Neural cell (in vitro differentiated cells): ENCODE measurements around the gene KRTAP10-3. TPM values are rescaled to one million over a fixed set of nuclear protein-coding genes. Genes with fewer than 3 reads are reported as not detected.

Source experiments
- H2AFZ ChIP-seq: fragments of 200-600, 300-800 bp; sonication (generic), shearing (Covaris generic); 2 replicates; pipeline ENCODE4 v1.6.0; 2014; ENCODE audit warnings: low read depth, mild to moderate bottlenecking, antibody characterized with exemption, low read length, moderate library complexity
- H3F3A ChIP-seq: fragments of 200-600 bp; shearing (Covaris generic); 2 replicates; pipeline ENCODE4 v1.6.1; 2016; ENCODE audit warnings: mild to moderate bottlenecking, moderate library complexity, mixed read lengths, antibody characterized with exemption, low read length; ENCODE audit not compliant: insufficient read depth, poor library complexity, severe bottlenecking
- H3K27ac ChIP-seq: fragments of 200-600, 300-800 bp; sonication (generic), shearing (Covaris generic); 2 replicates; pipeline ENCODE4 v1.5.1; 2014; ENCODE audit warnings: mild to moderate bottlenecking, low read length, moderate library complexity
- H3K27me3 ChIP-seq: fragments of 300-800, 200-600 bp; sonication (generic), shearing (Covaris generic); 2 replicates; pipeline ENCODE4 v1.6.0; 2014; ENCODE audit warnings: mild to moderate bottlenecking, low read depth, low read length, moderate library complexity; ENCODE audit not compliant: insufficient read depth
- H3K36me3 ChIP-seq: fragments of 300-800, 200-600 bp; sonication (generic), shearing (Covaris generic); 2 replicates; pipeline ENCODE4 v1.5.1; 2014; ENCODE audit warnings: mild to moderate bottlenecking, antibody characterized with exemption, low read length, moderate library complexity; ENCODE audit not compliant: insufficient read depth
- H3K4me2 ChIP-seq: fragments of 300-800, 200-600 bp; sonication (generic), shearing (Covaris generic); 2 replicates; pipeline ENCODE4 v1.6.0; 2014; ENCODE audit warnings: mild to moderate bottlenecking, low read length
- H3K4me3 ChIP-seq: fragments of 300-800, 200-600 bp; sonication (generic), shearing (Covaris generic); 2 replicates; pipeline ENCODE4 v1.5.1; 2014; ENCODE audit warnings: mild to moderate bottlenecking, low read length, moderate library complexity
- H3K79me2 ChIP-seq: fragments of 200-600 bp; shearing (Covaris generic); replicated peaks from 2 replicates; pipeline ENCODE4 v1.6.0; 2014; ENCODE audit warnings: mild to moderate bottlenecking, low read length, moderate library complexity; ENCODE audit not compliant: insufficient read depth
- H3K9ac ChIP-seq: fragments of 300-800, 200-600 bp; sonication (generic), shearing (Covaris generic); 2 replicates; pipeline ENCODE4 v1.6.1; 2016; ENCODE audit warnings: mild to moderate bottlenecking, low read length, mixed read lengths
- H3K9me2 ChIP-seq: fragments of 200-600 bp; shearing (Covaris generic); 2 replicates; pipeline ENCODE4 v1.6.1; 2016; ENCODE audit warnings: mild to moderate bottlenecking, low read length, mixed read lengths; ENCODE audit not compliant: insufficient read depth
- H3K9me3 ChIP-seq: fragments of 200-600, 300-800 bp; sonication (generic), shearing (Covaris generic); 2 replicates; pipeline ENCODE4 v1.6.1; 2016; ENCODE audit warnings: mild to moderate bottlenecking, mixed run types, low read length, moderate library complexity, mixed read lengths
- H4K20me1 ChIP-seq: fragments of 200-600 bp; shearing (Covaris generic); 2 replicates; pipeline ENCODE4 v1.6.1; 2016; ENCODE audit warnings: mild to moderate bottlenecking, mixed run types; ENCODE audit not compliant: insufficient read depth
- CTCF ChIP-seq: fragments of 450-650 bp; IDR thresholded peaks from 2 replicates; pipeline ENCODE4 v1.5.1; 2014; ENCODE audit warnings: antibody characterized with exemption, mild to moderate bottlenecking, moderate library complexity; ENCODE audit not compliant: poor library complexity, severe bottlenecking
- EP300 ChIP-seq: fragments of 450-650 bp; conservative IDR thresholded peaks from 2 replicates; pipeline ENCODE4 v1.6.1; 2014; ENCODE audit warnings: antibody characterized with exemption, mild to moderate bottlenecking, moderate library complexity; ENCODE audit not compliant: poor library complexity, severe bottlenecking
- EZH2 ChIP-seq: fragments of 200-600, 300-800 bp; shearing (Covaris generic), sonication (generic); IDR thresholded peaks from 2 replicates; pipeline ENCODE4 v1.6.1; 2014; ENCODE audit warnings: antibody characterized with exemption, low read length, borderline replicate concordance, mild to moderate bottlenecking; ENCODE audit not compliant: insufficient read depth, poor library complexity, severe bottlenecking
- MXI1 ChIP-seq: fragments of 450-650 bp; conservative IDR thresholded peaks from 2 replicates; pipeline ENCODE4 v1.6.1; 2014; ENCODE audit warnings: antibody characterized with exemption, mild to moderate bottlenecking; ENCODE audit not compliant: poor library complexity, severe bottlenecking
- POLR2AphosphoS5 ChIP-seq: IDR thresholded peaks from 2 replicates; pipeline ENCODE4 v1.6.1; 2012
- RAD21 ChIP-seq: fragments of 450-650 bp; conservative IDR thresholded peaks from 2 replicates; pipeline ENCODE4 v1.6.1; 2014; ENCODE audit warnings: antibody characterized with exemption, mild to moderate bottlenecking, moderate library complexity
- SMC3 ChIP-seq: fragments of 450-650 bp; conservative IDR thresholded peaks from 2 replicates; pipeline ENCODE4 v1.6.1; 2014; ENCODE audit warnings: antibody characterized with exemption, mild to moderate bottlenecking, moderate library complexity; ENCODE audit not compliant: poor library complexity
- TAF1 ChIP-seq: IDR thresholded peaks from 2 replicates; pipeline ENCODE4 v1.6.1; 2012; ENCODE audit warnings: low read depth
- polyA plus RNA-seq: library from polyadenylated mRNA; depleted of rRNA; stranded (reverse); fragments of >200 nt; gene quantifications from 2 replicates; pipeline ENCODE4 v1.2.3, GENCODE V29; 2014
- TF ChIP-seq, protein P1 (sequence below): IDR thresholded peaks from 2 replicates; pipeline ENCODE4 v1.6.1; 2012; ENCODE audit warnings: borderline replicate concordance

KRTAP10-3 gene
- polyA plus RNA-seq, 1 donor from 2014 or later = not detected

GRCh38 chr21:44590311-44590721 lies 31.7 kb upstream of the KRTAP10-3 start:
- TF ChIP-seq RAD21 = no peak
- no peak for TF ChIP-seq POLR2AphosphoS5
- no peak for TF ChIP-seq SMC3
- no peak for TF ChIP-seq EZH2
- TF ChIP-seq TAF1 = no peak
- no peak for TF ChIP-seq MXI1
- TF ChIP-seq CTCF = no peak
- TF ChIP-seq EP300 = no peak
- TF ChIP-seq, protein P1, sequence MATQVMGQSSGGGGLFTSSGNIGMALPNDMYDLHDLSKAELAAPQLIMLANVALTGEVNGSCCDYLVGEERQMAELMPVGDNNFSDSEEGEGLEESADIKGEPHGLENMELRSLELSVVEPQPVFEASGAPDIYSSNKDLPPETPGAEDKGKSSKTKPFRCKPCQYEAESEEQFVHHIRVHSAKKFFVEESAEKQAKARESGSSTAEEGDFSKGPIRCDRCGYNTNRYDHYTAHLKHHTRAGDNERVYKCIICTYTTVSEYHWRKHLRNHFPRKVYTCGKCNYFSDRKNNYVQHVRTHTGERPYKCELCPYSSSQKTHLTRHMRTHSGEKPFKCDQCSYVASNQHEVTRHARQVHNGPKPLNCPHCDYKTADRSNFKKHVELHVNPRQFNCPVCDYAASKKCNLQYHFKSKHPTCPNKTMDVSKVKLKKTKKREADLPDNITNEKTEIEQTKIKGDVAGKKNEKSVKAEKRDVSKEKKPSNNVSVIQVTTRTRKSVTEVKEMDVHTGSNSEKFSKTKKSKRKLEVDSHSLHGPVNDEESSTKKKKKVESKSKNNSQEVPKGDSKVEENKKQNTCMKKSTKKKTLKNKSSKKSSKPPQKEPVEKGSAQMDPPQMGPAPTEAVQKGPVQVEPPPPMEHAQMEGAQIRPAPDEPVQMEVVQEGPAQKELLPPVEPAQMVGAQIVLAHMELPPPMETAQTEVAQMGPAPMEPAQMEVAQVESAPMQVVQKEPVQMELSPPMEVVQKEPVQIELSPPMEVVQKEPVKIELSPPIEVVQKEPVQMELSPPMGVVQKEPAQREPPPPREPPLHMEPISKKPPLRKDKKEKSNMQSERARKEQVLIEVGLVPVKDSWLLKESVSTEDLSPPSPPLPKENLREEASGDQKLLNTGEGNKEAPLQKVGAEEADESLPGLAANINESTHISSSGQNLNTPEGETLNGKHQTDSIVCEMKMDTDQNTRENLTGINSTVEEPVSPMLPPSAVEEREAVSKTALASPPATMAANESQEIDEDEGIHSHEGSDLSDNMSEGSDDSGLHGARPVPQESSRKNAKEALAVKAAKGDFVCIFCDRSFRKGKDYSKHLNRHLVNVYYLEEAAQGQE = no peak
- Histone ChIP-seq H2AFZ (no peak overlapping the region), H3K9me3 (no peaks in the 10 kb centered on the region), H3K27me3 (no peaks in the 10 kb centered on the region), H4K20me1 (no peaks in the 10 kb centered on the region), H3K27ac (no peak overlapping the region), H3K4me3 (no peak overlapping the region), H3K9ac (no peak overlapping the region), H3K9me2 (no peaks in the 10 kb centered on the region), H3F3A (no peaks in the 10 kb centered on the region), H3K4me2 (no peak overlapping the region), H3K79me2 (no peaks in the 10 kb centered on the region), H3K36me3 (no peaks in the 10 kb centered on the region)

DNA sequence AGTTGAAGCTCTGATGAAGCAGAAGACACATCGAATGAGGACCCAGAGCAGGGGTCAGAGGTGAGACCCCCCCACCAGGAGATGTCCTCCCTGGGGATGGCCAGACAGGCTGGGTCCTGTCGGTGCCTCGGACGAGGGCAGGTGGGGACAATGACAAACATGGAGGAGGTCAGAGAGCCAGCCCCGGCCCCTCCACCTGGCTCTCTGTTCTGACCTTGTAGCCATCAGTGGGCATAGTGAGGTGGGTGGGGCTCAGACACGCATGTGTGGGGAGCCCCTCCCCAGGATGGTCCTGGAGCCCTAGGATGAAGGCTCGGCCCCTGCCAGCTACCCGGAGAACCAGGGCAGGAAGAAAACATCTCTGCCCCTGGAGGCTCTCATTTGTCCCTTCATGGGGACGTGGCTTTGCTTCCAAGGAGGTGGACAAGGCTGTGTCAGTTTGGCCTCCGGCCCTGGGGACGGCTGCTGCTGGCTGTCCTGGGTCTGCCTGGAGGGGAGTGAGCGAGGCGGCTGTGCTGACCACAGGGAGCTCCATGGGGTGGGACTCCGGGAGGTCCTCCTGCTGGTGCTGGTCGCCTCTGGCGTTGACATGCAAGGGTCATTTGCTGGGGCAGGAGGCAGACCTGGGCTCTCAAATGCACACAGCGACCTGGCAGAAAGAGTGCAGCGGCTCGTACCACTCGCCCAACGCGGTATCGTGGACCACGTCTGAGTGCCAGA lies 31.2 kb upstream of the KRTAP10-3 start:
- H3K4me3 ChIP-seq = no peak overlapping the region

More for the DNA sequence above, 31.2 kb upstream of the KRTAP10-3 start:
- H2AFZ ChIP-seq = no peak overlapping the region
- no peaks in the 10 kb centered on the region for H3K79me2 ChIP-seq
- no peaks in the 10 kb centered on the region for H3F3A ChIP-seq
- no peaks in the 10 kb centered on the region for H3K36me3 ChIP-seq
- H3K9me2 ChIP-seq = no peaks in the 10 kb centered on the region
- no peaks in the 10 kb centered on the region for H4K20me1 ChIP-seq
- H3K4me2 ChIP-seq = no peak overlapping the region
- H3K9me3 ChIP-seq = no peaks in the 10 kb centered on the region
- no peak overlapping the region for H3K9ac ChIP-seq
- no peak for TF ChIP-seq MXI1
- TF ChIP-seq EP300 = no peak
- TF ChIP-seq EZH2 = no peak
- TF ChIP-seq POLR2AphosphoS5 = no peak
- no peak for TF ChIP-seq SMC3
- TF ChIP-seq CTCF = no peak
- TF ChIP-seq RAD21 = no peak
- TF ChIP-seq, protein P1 = no peak
- TF ChIP-seq TAF1 = no peak
- no peaks in the 10 kb centered on the region for H3K27me3 ChIP-seq
- no peak overlapping the region for H3K27ac ChIP-seq
